PFSK-1 (cell line): Measurements from ENCODE around the gene TNS3.

Source experiments
- FOXP2 ChIP-seq: optimal IDR thresholded peaks from 2 replicates; pipeline ENCODE3; 2011; ENCODE audit warnings: borderline replicate concordance, control low read depth, inconsistent platforms; ENCODE audit not compliant: insufficient read depth; ENCODE audit errors: extremely low read length, extremely low read depth
- POLR2AphosphoS5 ChIP-seq: IDR thresholded peaks from 2 replicates; pipeline ENCODE4 v1.6.1; 2012; ENCODE audit warnings: low read depth, mild to moderate bottlenecking, control low read depth, low read length, moderate library complexity
- SIN3A ChIP-seq: IDR thresholded peaks from 2 replicates; pipeline ENCODE4 v1.6.1; 2012; ENCODE audit warnings: mild to moderate bottlenecking, low read length, moderate library complexity, borderline replicate concordance; ENCODE audit not compliant: insufficient read depth
- TAF1 ChIP-seq: IDR thresholded peaks from 2 replicates; pipeline ENCODE4 v1.6.1; 2012; ENCODE audit warnings: low read length, control low read depth, borderline replicate concordance; ENCODE audit not compliant: insufficient read depth
- TF ChIP-seq, protein P1 (sequence below), 2 experiments: IDR thresholded peaks; 2 replicates each; pipeline versions ENCODE4 v1.6.1 to v1.8.0; 2011 to 2012; ENCODE audit warnings: low read depth in 2 of 2, low read length in 2 of 2, control low read depth in 1 of 2, inconsistent platforms in 1 of 2, mild to moderate bottlenecking in 1 of 2, moderate library complexity in 1 of 2; ENCODE audit not compliant: insufficient read depth in 1 of 2

The TNS3 gene

DNA sequence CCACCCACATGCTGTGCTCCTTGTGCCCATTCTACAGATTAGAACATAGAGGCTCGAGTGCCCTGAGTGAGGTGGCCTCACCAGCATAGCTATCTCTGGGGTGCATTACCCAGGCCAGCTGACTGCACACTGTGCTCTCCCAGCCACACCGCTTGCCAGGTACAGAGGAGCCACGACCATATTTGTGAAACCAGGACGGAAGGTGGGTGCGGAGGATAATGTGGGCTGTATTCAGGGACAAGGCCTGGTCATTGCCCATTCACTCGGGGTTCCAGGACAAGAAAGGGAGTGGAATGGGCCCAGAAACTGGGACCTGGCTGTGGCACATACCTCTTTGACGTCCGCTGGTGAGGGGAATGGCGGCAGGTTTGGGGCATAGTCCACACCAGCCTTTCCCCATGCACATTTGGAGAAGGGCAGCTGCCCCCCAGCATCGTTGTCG lies 236.0 kb downstream of the TNS3 start:
- TF ChIP-seq POLR2AphosphoS5 (no peak), FOXP2 (no peak), SIN3A (no peak), TAF1 (no peak)
- TF ChIP-seq, protein P1, sequence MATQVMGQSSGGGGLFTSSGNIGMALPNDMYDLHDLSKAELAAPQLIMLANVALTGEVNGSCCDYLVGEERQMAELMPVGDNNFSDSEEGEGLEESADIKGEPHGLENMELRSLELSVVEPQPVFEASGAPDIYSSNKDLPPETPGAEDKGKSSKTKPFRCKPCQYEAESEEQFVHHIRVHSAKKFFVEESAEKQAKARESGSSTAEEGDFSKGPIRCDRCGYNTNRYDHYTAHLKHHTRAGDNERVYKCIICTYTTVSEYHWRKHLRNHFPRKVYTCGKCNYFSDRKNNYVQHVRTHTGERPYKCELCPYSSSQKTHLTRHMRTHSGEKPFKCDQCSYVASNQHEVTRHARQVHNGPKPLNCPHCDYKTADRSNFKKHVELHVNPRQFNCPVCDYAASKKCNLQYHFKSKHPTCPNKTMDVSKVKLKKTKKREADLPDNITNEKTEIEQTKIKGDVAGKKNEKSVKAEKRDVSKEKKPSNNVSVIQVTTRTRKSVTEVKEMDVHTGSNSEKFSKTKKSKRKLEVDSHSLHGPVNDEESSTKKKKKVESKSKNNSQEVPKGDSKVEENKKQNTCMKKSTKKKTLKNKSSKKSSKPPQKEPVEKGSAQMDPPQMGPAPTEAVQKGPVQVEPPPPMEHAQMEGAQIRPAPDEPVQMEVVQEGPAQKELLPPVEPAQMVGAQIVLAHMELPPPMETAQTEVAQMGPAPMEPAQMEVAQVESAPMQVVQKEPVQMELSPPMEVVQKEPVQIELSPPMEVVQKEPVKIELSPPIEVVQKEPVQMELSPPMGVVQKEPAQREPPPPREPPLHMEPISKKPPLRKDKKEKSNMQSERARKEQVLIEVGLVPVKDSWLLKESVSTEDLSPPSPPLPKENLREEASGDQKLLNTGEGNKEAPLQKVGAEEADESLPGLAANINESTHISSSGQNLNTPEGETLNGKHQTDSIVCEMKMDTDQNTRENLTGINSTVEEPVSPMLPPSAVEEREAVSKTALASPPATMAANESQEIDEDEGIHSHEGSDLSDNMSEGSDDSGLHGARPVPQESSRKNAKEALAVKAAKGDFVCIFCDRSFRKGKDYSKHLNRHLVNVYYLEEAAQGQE (IDR thresholded peaks at IDR 0.05; ENCODE audit: insufficient read depth in 1 of 2, low read depth in 2 of 2, low read length in 2 of 2), result no peak

DNA sequence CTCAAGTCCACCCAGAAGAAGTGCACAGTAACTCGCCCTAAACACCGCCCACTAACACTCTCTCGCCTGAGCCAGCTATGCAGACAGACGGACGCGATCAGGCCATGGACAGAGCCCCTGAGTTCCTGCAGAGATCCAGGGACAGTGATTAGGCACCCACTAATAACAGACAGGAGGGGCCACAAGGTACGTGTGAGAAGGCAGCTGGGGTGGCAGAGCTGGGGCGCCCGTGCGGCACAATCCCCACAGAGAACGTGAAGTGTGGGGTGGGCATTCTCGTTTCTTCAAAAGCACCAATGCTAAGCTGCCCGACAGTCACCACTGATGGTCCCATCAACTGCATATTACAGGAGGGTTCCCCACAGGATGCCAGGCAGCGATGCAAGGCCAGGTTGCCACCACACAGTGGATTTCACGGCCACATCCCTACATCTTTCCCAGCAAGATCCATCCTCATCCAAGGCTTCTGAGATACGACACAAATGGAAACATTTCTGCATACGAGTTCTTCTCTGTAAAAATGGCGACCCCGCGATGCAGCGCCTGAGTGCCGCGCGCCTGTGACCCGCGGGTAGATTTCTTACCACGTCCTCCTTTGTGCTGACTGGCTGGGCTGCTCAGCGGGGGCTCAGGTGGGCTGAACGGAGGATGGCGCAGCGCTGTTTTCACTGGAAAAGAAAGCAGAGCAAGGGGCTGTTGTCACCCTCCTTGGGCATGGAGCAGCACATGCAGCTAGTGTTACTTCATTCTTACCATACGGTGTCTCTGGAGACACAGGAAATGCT lies 237.5 kb downstream of the TNS3 start:
- TF ChIP-seq TAF1 (no peak), POLR2AphosphoS5 (no peak), SIN3A (no peak), FOXP2 (no peak)
- TF ChIP-seq, protein P1 (IDR thresholded peaks at IDR 0.05; ENCODE audit: insufficient read depth in 1 of 2, low read depth in 2 of 2, low read length in 2 of 2), result no peak

DNA sequence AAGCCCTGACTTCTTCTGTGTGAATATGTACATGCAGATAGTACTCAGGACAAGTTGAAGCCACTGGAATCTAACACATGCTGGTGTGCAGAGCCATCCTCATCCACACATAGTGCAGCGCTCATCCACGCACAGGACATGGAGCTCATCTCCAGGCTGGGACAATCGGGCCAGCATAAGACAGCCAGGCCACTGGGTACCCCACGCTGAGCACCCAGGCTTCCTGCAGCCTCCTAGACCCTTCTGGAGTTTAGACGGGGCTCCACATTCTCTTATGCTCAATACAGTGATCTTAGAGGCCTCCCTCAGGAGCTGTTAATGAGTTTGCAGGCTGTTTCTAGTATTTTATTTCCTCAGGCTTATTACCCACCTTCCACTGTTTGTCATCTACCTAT lies 238.9 kb downstream of the TNS3 start:
- TF ChIP-seq, protein P1 (IDR thresholded peaks at IDR 0.05; ENCODE audit: insufficient read depth in 1 of 2, low read depth in 2 of 2, low read length in 2 of 2), result no peak
- TF ChIP-seq POLR2AphosphoS5, result no peak
- TF ChIP-seq FOXP2, result no peak
- TF ChIP-seq SIN3A, result no peak
- no peak for TF ChIP-seq TAF1

DNA sequence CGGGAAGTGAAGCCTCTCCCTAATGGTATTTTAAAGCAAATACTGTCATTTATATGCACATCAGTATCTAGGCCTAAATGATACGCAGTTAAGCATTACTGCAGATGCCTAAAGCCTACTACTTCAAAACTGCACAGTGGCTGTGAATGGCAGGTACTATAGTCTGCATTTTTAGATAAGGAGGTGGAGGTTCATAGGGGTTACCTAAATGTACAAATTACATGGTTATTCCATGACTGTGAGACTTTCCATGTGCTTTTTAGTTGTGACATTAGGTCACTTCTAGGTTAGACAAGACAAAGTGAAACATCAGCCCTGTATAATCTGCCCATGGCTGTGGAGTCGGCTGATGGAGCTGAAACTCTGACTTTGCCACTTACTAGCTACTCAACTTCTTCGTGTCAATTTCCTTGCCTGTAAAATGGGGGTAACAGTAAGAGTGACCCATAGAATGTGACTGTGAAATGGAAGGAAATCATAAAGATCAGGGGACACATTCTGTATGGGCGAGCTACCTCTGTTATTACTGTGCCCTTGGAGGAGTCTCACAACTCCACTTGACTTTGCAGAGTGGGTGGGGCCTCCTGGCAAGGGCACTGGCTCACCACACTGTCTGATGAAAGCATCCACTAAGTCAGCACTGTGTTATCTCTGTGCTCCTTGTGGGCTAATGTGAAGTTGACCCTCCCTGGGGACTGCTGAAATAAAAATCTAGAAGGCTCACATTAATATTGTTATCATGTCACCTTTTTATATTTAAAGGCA lies 239.4 kb downstream of the TNS3 start:
- TF ChIP-seq, protein P1 (IDR thresholded peaks at IDR 0.05; ENCODE audit: insufficient read depth in 1 of 2, low read depth in 2 of 2, low read length in 2 of 2), result no peak
- TF ChIP-seq FOXP2 (no peak), SIN3A (no peak), TAF1 (no peak), POLR2AphosphoS5 (no peak)
